D721Med (cell line): ENCODE results near the gene ANKRD6.

Experiments used
- DNase-seq: peaks from one replicate; pipeline ENCODE4 v3.0.0; 2011; ENCODE audit warnings: low spot score; ENCODE audit not compliant: insufficient read length
- FAIRE-seq: peaks from 2 replicates; lab custom pipeline; 2011; peaks lifted over from hg19 to GRCh38; lab: Jason Lieb, UNC
- TF ChIP-seq, protein P1 (sequence below): IDR thresholded peaks from 2 replicates; pipeline ENCODE4 v1.5.1; 2012; ENCODE audit warnings: mild to moderate bottlenecking, control low read depth; ENCODE audit not compliant: insufficient read depth; ENCODE audit errors: missing control alignments

ANKRD6 gene

DNA sequence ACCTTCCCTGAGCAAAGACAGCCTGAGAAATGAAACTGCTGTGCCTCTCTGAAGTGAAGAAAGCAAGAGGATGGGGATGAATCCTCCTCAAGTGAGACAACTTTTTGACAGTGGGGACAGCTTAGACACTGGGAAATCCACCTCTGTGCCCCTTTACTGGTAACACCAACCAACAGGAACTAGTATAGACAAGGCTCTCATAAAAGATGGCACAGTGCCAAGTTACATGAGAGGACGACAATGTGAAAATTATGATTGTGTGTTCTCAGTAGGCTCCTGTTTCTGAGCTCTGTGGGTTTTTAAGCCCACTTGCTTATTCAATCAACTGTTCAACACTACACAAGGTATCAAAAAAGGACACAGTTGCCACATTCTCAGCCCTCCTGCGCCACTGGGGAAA lies 247.2 kb downstream of the ANKRD6 start:
- TF ChIP-seq, protein P1, sequence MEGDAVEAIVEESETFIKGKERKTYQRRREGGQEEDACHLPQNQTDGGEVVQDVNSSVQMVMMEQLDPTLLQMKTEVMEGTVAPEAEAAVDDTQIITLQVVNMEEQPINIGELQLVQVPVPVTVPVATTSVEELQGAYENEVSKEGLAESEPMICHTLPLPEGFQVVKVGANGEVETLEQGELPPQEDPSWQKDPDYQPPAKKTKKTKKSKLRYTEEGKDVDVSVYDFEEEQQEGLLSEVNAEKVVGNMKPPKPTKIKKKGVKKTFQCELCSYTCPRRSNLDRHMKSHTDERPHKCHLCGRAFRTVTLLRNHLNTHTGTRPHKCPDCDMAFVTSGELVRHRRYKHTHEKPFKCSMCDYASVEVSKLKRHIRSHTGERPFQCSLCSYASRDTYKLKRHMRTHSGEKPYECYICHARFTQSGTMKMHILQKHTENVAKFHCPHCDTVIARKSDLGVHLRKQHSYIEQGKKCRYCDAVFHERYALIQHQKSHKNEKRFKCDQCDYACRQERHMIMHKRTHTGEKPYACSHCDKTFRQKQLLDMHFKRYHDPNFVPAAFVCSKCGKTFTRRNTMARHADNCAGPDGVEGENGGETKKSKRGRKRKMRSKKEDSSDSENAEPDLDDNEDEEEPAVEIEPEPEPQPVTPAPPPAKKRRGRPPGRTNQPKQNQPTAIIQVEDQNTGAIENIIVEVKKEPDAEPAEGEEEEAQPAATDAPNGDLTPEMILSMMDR, result no peak
- no peak for FAIRE-seq
- DNase-seq, result no peak

DNA sequence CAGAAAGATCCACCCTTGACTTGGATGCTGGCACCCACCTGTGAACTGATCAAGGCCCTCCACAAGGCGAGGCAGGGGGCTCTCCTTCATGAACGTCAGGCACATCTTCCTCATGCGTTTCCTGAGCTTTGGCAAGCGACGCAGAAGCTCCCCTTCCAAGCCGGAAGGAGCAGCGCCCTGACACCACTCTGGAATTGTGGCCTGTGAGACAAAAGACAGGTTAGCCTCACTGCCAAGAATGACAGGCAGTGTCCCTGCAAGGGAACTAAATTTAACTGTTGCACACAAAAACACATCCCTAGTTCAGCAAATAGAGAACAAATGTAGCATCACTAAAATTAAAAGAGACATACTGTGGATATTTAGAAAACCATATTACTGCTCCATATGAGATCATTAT lies 247.6 kb downstream of the ANKRD6 start:
- no peak for FAIRE-seq

GRCh38 chr6:89681983-89682564 lies 249.1 kb downstream of the ANKRD6 start:
- FAIRE-seq (no peak), DNase-seq (no peak)
- TF ChIP-seq, protein P1, result no peak

More for the DNA sequence above, 247.6 kb downstream of the ANKRD6 start:
- DNase-seq, result no peak
- TF ChIP-seq, protein P1, result no peak

DNA sequence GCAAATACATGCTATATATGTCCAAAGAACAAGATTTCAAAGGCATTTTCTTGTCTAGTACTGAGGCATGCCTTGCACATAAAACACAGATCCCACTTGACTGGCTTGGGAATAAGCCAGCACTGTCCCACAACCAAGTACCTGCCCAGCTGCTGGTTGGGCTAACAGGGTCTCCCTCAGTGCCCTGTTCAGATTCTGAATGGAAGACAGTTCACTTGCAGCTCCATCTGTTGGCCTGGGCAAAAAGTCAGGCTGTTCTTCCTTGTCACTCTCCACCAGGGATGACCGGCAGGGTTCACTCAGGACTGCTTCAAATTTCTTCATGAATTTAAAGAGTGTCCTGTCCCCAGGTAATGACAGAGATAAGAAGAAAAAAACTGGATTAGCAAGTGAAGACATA lies 250.0 kb downstream of the ANKRD6 start:
- TF ChIP-seq, protein P1, result no peak
- FAIRE-seq (no peak), DNase-seq (no peak)
